Smooth muscle cell of the brain vasculature (primary cell): ENCODE measurements around the gene KLHL42.

Experiments
- DNase-seq: peaks from one replicate; pipeline ENCODE4 v3.0.0-alpha.2; 2012; ENCODE audit warnings: low read depth, low spot score

The KLHL42 gene

GRCh38 chr12:27780612-27781408 is 777 bp downstream of the KLHL42 start:
- no peak for DNase-seq

DNA sequence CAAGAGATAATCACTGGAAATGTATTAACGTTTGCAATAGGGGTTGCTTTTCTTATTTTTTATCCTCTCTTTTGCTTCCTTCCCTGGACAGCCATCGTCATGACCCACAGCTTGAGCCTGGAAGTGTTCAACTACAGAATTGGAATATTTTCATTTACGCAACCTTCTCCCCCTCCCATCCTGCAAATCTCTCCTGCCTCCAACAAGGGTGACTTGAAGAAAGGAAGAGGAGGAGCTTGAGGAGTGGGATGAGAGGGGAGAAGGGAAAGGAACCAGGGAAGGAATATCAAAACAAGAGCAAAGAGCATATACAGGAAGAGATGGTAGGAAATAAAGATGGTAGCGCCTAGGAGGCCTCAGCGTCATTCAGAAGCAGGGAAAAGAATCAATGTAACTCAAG is 1.6 kb downstream of the KLHL42 start:
- no peak for DNase-seq

GRCh38 chr12:27782481-27782880 is 2.4 kb downstream of the KLHL42 start:
- no peak for DNase-seq

DNA sequence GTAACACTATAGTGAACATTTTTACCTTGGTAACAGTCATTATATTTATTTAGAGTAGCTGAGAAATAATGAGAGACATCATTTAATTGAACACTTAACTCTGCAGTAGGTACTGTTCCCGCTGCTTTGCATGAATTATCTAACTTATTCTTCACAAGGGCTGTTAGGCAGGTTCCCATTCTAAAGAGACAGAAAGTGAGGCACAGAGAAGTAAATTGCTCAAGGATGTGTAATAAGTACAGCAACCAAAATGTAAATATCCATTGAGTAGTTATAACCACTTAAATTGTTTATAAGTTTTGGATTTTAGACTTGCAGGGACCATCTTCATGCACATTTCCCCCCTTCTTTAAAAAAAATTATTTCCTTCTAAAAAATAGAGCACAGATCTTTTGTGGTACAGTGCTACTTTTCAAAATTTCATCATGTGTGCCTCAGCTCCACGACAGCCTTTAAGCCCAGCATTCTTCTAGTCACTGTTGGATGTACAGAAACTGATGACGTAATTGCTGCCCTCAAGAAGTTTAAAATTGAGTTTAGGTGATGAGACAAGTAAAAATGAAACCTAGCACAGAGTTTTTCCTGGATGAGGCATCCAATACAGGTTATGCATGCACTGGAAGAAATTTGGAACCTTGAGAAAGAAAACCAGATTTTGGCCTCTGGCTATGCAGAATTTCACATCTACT is 6.0 kb downstream of the KLHL42 start:
- no peak for DNase-seq

DNA sequence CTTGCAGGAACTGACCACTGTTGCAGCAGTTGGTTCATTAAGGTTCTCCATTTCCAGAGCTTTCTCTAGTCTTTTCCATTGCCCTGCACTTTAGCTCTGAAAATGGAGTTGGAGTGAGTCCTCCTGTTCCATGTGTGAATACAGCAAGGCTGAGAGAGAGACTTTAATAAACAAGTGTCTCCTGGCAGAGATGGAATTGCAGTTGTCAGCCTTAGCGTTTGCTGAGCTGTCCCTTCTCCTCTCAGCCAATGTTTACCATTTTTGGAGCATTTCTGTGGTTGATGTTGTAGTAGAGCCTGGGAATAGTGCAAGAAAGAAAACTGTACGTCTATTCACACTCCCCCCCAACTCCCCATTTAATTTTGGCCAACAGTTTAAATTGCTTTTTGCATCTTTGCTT is 7.5 kb downstream of the KLHL42 start:
- DNase-seq = no peak

DNA sequence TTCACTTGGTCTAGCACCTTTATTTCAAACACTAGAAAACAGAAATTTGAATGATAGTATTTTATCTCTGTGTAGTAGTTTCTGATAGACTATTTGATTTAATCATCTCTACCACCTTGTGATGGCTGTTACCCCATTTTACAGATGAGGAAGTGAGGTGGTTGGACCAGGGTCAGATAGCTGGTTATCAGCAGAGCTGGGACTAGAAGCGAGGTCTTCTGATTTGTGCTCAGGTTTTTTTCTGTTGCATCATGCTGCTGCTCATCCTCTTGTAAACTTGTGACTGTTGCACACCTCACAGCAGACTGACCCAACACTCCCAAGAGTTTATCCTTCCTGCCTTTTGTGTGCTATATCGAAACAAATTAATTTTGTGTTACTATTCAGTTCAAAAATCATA is 10.1 kb downstream of the KLHL42 start:
- DNase-seq = no peak

GRCh38 chr12:27794818-27795584 is 15.0 kb downstream of the KLHL42 start:
- no peak for DNase-seq

GRCh38 chr12:27796128-27796527 is 16.1 kb downstream of the KLHL42 start:
- no peak for DNase-seq

- no peak for DNase-seq
These were observed 17.4 kb downstream of the KLHL42 start for GRCh38 chr12:27797301-27798025.

- no peak for DNase-seq
These were observed 20.8 kb downstream of the KLHL42 start for GRCh38 chr12:27800819-27801218.

DNA sequence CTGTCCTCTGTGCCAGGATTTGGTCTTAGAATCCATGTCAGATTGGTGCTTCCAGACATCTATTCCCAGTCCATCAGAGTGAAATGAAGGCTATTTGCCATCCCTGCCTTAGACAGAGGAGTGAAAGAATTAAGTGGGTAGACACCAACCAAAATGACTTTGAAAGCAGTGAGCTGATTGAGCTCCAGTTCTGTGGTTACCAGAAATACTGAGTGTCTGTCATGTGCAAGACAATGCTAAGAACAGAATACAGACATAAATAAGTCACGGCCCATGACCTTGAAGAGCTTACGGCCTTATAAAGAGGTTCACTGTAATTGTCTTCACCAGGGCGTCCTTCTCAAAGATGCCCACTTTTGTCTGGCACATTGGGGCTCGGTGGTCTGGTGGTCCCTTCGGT is 21.6 kb downstream of the KLHL42 start:
- no peak for DNase-seq

DNA sequence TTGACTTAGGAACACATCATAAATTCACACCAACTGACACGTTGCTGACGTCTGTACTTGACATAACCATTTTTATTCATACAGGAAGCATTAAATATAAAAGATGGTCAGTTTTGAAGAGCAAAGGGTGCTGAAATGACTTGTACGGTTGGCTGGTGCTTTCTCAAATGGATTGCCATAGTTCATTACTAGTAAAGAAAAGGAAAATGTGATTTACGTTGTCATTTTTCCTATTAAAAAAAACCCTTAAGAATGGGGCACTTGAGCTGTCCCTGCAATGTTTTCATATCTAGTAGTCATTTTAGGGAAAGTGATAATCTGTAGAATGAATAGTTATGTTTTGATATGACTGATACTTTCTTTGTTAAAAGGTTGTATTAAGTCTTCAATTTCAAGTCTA is 22.5 kb downstream of the KLHL42 start:
- DNase-seq = no peak

DNA sequence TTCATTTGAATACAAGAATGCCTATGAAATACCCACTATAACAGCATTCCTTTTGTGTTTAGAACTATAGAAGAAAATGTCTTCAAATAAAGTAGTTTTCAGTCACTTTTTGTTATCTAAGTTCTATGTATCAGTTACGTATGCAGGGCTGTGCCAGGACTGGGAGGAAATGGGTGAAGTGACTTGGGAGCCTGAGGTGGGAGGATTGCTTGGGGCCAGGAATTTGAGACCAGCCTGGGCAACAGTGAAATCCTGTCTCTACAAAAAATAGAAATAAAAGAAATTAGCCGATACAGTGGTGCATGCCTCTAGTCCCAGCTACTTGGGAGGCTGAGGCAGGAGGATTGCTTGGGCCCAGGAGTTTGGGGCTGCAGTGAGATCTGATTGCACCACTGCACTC is 22.9 kb downstream of the KLHL42 start:
- no peak for DNase-seq

GRCh38 chr12:27805238-27805637 is 25.2 kb downstream of the KLHL42 start:
- no peak for DNase-seq

- no peak for DNase-seq
These were observed 26.2 kb downstream of the KLHL42 start for GRCh38 chr12:27806259-27806658.

GRCh38 chr12:27807063-27807703 is 27.1 kb downstream of the KLHL42 start:
- DNase-seq = no peak

- DNase-seq = no peak
These were observed 28.8 kb downstream of the KLHL42 start for GRCh38 chr12:27808841-27809240.

DNA sequence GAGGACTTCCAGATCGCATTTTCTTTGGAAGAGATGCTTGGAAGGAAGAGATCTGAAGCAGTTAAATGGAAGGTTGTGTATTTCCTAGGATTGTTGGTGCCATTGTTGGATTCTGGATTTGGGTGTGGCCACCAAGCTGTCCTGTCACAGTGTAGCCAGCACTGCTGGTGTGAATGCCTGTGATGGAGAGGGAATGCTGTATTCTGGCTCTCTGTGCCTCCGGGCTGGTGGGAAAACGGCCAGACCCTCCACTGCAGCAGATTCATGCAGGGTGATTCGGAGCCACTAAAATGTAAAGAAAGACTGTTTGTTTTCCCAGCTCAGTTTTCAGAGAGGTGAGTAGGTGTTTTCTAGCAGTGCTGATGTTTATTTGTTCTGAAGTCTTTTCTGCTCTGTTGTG is 30.7 kb downstream of the KLHL42 start:
- no peak for DNase-seq

DNA sequence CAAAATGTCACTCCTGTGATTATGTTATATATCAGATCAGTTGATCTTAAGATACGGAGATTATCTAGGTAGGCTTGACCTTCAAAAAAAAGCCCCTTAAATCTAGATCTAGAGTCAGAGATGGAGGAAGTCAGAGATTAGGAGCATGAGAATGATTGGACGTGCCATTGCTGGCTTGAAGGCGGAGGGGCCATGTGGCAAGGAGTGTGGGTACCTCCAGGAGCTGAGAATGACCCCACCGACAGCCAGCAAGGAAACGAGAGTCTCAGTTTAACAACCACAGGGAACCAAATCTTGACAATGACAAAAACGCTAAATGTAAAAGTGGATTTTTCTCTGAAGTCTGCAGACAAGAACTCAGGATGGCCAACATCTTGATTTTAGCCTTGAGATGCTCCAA is 32.5 kb downstream of the KLHL42 start:
- DNase-seq = no peak

DNA sequence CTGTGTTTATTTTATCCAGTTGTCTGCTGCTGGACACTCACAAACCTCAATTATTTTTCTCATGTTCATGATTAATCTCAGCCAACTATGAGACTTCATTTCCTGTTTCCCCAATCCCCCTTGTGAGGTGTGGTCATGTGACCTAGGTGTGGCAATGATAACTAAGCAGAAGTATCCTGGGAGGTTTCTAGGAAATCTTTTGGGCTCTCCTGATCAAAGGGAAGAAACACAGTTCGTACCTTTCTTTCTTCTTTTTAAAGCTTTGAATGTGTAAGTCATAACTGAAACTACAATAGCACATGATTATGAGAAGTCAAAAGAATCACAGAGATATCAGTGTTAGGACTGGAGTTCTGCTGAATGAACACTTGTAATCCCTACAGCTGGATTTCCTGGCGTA is 34.4 kb downstream of the KLHL42 start:
- DNase-seq = no peak

DNA sequence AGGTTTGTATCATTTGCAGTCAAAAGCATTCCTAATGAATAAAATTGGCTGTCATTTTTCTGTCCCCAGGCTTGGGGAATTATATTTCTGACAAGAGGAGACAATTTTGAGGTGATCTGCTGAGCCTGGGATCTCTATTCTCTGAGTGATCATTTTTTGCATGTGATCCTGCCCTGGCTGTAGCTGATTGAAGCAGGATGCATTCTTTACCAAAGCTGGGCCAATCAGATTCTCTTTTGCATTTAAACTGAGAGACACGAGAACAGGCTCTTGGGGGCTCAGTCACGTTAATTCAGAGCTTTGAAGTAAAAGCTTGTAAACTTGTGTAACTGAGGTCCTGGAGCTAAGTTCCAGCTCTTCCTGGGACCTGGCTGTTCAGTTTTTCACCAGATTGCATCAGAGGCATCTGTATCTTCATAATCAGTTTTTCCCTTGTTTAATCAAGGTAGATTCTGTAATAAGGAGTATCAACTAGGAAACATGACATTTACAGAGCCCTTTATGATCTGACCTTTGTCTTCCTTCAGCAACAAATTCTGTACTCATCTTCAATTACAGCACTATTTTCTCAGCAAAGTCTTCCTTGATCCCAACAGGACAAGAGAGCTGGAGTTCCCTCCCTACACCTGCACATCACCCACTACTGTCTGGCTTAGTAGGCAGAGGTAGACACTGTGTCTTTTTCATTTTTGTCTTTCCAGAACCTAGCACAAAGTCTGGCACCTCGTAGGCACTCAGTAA is 35.0 kb downstream of the KLHL42 start:
- DNase-seq = no peak
